Spinal cord (tissue), 10 donors: ENCODE measurements around the gene MIR17HG. TPM values are rescaled to one million over a fixed set of nuclear protein-coding genes. Genes with fewer than 3 reads are reported as not detected.

ENCODE experiments used
- DNase-seq, 6 donors: peaks; one replicate each; pipeline versions ENCODE4 v3.0.0 to v3.0.0-alpha.2; 2013 to 2015; ENCODE audit warnings: low spot score in 6 of 6, low read depth in 4 of 6
- H3K27ac ChIP-seq: one replicate; pipeline ENCODE4 v1.5.1; 2013; ENCODE audit warnings: low read depth, low read length, control low read depth
- H3K27me3 ChIP-seq: one replicate; pipeline ENCODE4 v1.6.1; 2013; ENCODE audit warnings: low read length; ENCODE audit not compliant: control insufficient read depth, insufficient read depth
- H3K36me3 ChIP-seq: one replicate; pipeline ENCODE4 v1.6.1; 2013; ENCODE audit warnings: low read length; ENCODE audit not compliant: control insufficient read depth, insufficient read depth
- H3K4me1 ChIP-seq: one replicate; pipeline ENCODE4 v1.6.1; 2013; ENCODE audit warnings: low read length; ENCODE audit not compliant: control insufficient read depth, insufficient read depth
- H3K4me3 ChIP-seq: one replicate; pipeline ENCODE4 v1.5.1; 2013; ENCODE audit warnings: low read depth, low read length, control low read depth
- H3K9me3 ChIP-seq: one replicate; pipeline ENCODE4 v1.6.1; 2013; ENCODE audit warnings: low read length; ENCODE audit not compliant: control insufficient read depth, insufficient read depth
- WGBS: methylation state at CpG from one replicate; pipeline ENCODE4 v1.1.5; 2013; ENCODE audit warnings: missing lambda C conversion rate; ENCODE audit not compliant: insufficient coverage; 5-methylcytosine and 5-hydroxymethylcytosine counted together
- polyA plus RNA-seq, 2 donors: library from polyadenylated mRNA; unstranded; fragments of 120-200 nt; gene quantifications; one replicate each; pipeline ENCODE4 v1.2.1, GENCODE V29; 2013; ENCODE audit not compliant: insufficient read length in 2 of 2
- total RNA-seq, 2 donors: library from RNA; depleted of rRNA in 1 of 2; stranded (reverse); fragments of 120-200 nt in 1 of 2; fragments of >200 nt in 1 of 2; gene quantifications; one replicate each; pipeline versions ENCODE4 v1.2.3 to v1.2.4, GENCODE V29; 2013 to 2014
- donor health status: healthy.

Gene MIR17HG
- total and polyA plus RNA-seq, 4 donors, result 1.6 to 7.8 (median 3.8) TPM

DNA sequence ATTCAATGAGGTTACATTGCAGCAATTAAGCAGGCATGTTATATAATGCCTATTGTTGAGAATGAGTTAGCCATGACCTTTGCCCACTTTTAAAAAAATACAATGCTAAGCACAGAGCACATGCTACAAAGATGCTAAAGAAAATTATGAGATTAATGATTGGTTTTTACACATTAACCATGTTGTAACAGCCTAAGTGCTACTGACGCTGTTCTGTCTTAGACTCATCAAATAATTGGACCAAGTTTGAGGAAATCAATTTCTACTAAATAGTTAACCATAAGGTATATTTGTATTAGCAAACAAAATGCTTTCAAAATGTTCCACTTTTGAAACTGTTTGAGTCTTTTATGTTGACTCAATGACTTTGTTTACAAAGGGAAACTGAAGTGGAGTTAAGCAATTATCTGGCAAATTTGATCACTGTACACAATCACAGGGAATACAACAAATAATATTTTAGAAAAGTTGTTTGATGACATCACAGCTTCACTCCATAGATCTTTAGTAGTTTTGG, 14.3 kb downstream of the MIR17HG start:
- Histone ChIP-seq H3K36me3 (no peaks in the 10 kb centered on the region), H3K4me1 (no peaks in the 10 kb centered on the region), H3K4me3 (no peak overlapping the region), H3K9me3 (no peaks in the 10 kb centered on the region), H3K27me3 (no peaks in the 10 kb centered on the region), H3K27ac (no peak overlapping the region)
- DNase-seq, result no peak
- no CpG with 5 or more reads among the region's 1 CpG for WGBS

DNA sequence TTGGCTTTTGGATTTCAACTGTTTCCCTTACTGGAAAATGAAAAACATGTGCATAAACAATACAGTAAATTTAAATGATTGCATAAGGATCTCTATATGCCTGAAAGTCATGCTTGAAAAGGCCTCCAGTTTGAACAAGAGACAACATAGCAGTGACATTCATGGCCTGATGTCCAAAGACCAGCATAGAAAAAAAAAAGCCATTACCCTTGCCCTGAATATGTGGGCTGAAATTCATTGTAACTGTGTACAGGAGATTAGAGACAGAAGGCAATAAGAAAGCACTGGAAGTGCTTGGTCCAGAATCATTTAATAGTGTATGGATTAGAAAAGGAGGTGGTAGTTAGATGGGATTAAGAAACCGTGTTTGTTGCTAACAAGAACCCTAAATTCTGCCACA, 15.4 kb downstream of the MIR17HG start:
- no peak for DNase-seq
- no peak overlapping the region for H3K4me3 ChIP-seq
- H3K27me3 ChIP-seq, result no peaks in the 10 kb centered on the region
- no peaks in the 10 kb centered on the region for H3K9me3 ChIP-seq
- no CpG with 5 or more reads among the region's 1 CpG for WGBS
- H3K36me3 ChIP-seq, result no peaks in the 10 kb centered on the region
- H3K27ac ChIP-seq, result no peak overlapping the region
- no peaks in the 10 kb centered on the region for H3K4me1 ChIP-seq

DNA sequence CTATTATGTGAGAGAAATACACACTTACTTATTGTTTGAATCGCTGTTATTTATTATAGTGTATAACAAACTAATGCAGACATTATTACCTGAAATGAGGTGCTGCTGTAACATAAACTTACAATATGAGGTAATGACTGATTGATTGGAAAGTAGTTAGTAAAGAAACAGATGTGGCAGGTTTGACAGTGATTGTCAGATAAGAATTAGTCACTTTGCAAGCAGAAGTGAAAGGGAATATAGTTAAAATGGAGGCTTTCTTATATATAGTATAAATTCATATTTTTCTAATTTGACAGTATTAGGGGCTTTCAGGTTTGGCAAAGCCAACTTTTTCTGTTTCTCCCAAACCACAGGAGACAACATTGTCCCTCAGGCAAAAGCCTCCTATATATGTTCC, 20.6 kb downstream of the MIR17HG start:
- DNase-seq, result no peak
- no peak overlapping the region for H3K4me3 ChIP-seq
- no peaks in the 10 kb centered on the region for H3K4me1 ChIP-seq
- H3K36me3 ChIP-seq, result no peaks in the 10 kb centered on the region
- no peak overlapping the region for H3K27ac ChIP-seq
- no peaks in the 10 kb centered on the region for H3K9me3 ChIP-seq
- no CpG with 5 or more reads among the region's 1 CpG for WGBS
- no peaks in the 10 kb centered on the region for H3K27me3 ChIP-seq

DNA sequence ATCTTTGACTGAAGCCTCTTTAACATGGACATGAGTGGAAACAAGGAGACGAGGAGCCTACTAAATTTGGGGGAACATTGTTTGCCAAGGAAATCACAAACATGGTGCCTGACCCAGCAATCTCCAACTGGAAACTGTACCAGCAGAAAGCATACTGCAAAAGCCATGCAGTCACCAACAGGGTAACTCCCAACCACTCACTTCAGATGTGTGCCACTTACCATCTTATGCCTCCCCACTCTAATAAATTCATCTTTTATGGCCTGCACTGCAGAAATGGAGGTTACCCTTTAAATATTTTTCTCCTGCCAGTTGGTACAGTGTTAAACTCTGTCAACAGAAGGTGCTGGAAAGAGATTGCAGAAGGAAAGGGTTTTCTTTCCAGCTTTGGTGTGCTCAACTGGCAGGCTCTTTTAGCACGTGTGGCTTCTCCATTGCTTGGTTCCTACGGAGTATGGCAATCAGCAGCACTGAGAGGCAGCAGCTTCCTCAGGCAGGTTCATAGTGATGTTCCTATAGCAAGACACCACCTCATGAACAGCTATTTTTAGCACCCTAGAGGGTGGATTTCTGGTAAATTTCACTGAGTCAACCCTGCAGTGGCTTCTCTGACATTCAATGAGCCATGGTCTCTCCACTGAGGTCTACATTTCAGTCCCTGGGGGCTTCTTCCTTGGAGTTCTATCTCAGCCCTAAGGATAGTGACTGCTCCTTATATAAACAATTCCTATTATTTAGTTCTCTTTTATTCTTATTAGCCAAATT, 21.4 kb downstream of the MIR17HG start:
- 74% methylated on average over 3 of the region's 3 CpGs for WGBS

DNA sequence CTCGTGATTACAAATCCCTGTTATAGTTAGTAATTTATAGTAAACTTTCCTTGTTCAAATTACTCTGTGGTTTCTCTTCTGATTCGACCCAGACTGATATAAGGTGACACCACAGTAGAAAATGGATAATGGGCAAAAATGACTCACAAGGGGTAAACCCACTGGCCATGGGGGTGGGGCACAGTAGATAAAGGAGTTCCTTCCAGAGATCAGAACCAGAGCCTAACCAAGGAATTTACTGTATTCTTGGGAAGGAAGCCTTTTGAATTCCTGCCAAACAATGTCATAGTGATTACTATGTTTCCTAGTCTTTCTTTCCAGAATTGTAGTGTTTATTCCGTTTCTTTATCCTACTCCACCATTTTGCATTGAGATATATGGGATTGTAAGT, 21.9 kb downstream of the MIR17HG start:
- Histone ChIP-seq H3K27me3 (no peaks in the 10 kb centered on the region), H3K27ac (no peak overlapping the region), H3K36me3 (no peaks in the 10 kb centered on the region), H3K4me3 (no peak overlapping the region), H3K4me1 (no peaks in the 10 kb centered on the region), H3K9me3 (no peaks in the 10 kb centered on the region)
- DNase-seq, result no peak
- no CpG with 5 or more reads among the region's 3 CpGs for WGBS

More for the DNA sequence above, 21.4 kb downstream of the MIR17HG start:
- DNase-seq, result no peak
- Histone ChIP-seq H3K27ac (no peak overlapping the region), H3K4me3 (no peak overlapping the region), H3K4me1 (no peaks in the 10 kb centered on the region), H3K9me3 (no peaks in the 10 kb centered on the region), H3K36me3 (no peaks in the 10 kb centered on the region), H3K27me3 (no peaks in the 10 kb centered on the region)

DNA sequence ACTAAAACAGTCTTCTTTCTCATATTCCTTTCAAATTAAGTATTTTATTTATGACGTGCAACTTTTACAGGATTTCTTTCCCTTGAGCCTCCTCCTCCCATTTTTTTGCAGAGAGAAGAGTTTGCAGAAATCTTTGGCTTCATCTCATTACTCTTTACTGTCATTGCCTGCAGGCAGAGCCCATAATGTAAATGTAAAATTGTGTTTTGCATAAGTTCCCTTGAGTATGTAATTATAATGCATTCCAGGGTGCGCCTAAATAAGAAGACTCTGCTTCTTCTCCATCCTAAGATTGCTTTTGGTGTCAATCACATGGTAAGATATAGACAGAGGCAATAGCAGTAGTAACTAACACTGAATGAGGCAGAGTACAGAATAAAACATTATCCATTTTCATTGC, 23.0 kb downstream of the MIR17HG start:
- H3K4me1 ChIP-seq, result no peaks in the 10 kb centered on the region
- no peak overlapping the region for H3K4me3 ChIP-seq
- no peak overlapping the region for H3K27ac ChIP-seq
- DNase-seq, result peak in 1 of 6 donors; percentile 71
- H3K27me3 ChIP-seq, result no peaks in the 10 kb centered on the region
- H3K36me3 ChIP-seq, result no peaks in the 10 kb centered on the region
- no peaks in the 10 kb centered on the region for H3K9me3 ChIP-seq
- WGBS, result no CpG with 5 or more reads among the region's 2 CpGs

DNA sequence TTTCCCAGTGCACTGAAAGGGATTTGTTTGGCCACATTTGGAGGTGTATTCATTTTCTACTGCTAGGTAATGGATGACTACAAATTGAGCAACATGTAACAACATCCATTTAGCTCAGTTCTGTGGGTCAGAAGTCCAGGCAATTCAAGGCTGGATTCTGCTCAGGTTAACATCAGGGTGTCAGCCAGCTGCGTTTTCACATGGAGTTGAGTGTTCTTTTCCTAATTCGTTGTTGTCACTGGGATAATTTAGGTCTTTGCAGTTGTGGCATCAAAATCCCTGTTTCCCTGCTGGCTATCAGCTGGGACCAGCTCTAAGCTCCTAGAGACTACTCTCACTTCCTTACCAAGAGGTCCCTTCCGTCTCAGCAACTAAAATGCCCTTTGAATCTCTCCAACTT, 25.4 kb downstream of the MIR17HG start:
- Histone ChIP-seq H3K9me3 (no peaks in the 10 kb centered on the region), H3K27ac (no peak overlapping the region), H3K4me3 (no peak overlapping the region), H3K4me1 (no peaks in the 10 kb centered on the region), H3K27me3 (no peaks in the 10 kb centered on the region), H3K36me3 (no peaks in the 10 kb centered on the region)
- 88% methylated on average over 2 of the region's 3 CpGs for WGBS
- no peak for DNase-seq

DNA sequence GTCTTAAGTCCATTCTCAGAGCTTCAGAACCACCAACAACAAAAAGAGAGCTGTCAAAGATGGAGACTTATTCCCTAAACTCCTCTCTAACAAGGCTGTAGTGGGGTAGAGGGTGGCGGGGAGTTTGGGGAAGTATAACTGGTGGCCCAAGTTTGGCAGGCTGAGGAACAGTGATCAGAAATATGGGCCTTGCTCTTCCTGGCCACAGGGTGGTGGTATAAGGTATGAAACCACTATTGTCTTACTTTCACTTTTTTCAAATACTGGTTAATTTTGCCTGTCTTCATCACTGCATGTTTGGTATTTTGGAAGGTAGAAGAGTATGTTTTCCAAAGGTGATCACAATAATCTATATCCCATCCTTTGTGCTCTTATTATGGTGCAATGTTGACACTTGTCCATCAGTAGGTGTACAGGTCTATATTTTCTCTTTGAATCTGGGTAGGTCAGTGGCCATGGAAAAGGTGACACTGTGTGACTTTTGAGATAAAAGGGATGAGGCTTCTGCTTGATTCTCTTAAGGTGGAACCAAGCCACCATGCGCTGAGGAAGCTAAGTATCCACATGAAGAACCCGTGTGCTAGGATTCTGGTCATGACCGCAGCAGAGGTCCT, 27.7 kb downstream of the MIR17HG start:
- Histone ChIP-seq H3K4me1 (no peaks in the 10 kb centered on the region), H3K27ac (no peak overlapping the region), H3K4me3 (no peak overlapping the region), H3K36me3 (no peaks in the 10 kb centered on the region), H3K9me3 (no peaks in the 10 kb centered on the region), H3K27me3 (no peaks in the 10 kb centered on the region)
- WGBS, result 97% methylated on average over 3 of the region's 4 CpGs
- no peak for DNase-seq

DNA sequence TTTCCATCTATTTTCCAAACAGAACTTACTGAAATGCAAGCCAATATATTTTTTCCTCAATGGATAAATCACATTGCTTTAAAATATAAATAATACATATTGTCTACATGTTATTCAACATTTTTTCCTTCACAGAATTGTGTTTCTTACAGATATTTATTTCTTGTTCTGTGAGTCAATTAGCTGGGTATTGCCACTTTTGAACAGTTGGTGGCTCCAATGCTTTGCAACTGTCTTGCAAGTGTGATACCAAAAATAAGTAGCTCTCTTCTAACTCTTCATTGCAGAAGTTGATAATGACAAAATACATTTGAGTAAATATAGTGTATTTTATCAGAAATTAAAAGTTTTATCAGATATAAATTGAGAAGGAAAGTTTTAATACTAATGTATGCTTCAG, 33.9 kb downstream of the MIR17HG start:
- Histone ChIP-seq H3K9me3 (no peaks in the 10 kb centered on the region), H3K4me1 (no peaks in the 10 kb centered on the region), H3K36me3 (no peaks in the 10 kb centered on the region), H3K27me3 (no peaks in the 10 kb centered on the region), H3K27ac (no peak overlapping the region), H3K4me3 (no peak overlapping the region)
- DNase-seq, result peak; percentile 17 to 90 (median 50)

DNA sequence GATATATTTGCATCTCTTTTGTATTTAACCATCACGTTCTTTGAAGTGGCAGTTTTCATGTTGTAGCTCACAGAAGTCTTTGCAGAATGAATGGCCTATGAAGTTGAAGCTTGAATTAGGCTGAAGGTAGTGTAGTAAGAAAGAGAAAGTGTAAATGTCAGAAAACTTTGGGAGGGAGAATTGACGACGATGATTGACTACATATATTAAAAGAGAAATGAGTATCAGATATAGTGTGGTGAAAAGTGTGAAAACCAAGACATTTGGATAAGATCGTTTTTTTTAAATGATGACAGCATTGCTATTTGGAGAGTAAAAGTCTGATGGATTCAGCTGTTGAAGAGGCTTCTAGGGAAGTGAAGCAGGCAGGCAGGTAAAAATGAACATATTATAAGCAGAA, 36.3 kb downstream of the MIR17HG start:
- no peaks in the 10 kb centered on the region for H3K4me1 ChIP-seq
- no peaks in the 10 kb centered on the region for H3K36me3 ChIP-seq
- 93% methylated on average over 3 of the region's 4 CpGs for WGBS
- H3K9me3 ChIP-seq, result no peaks in the 10 kb centered on the region
- no peak for DNase-seq
- H3K27me3 ChIP-seq, result no peaks in the 10 kb centered on the region
- no peak overlapping the region for H3K27ac ChIP-seq
- no peak overlapping the region for H3K4me3 ChIP-seq
